CD4-positive, alpha-beta T cell treated with Interferon gamma for 1 hour (primary cell): Measurements from ENCODE around the gene TOMM70.

ENCODE experiments used
- DNase-seq: peaks from one replicate; pipeline ENCODE4 v3.0.0-alpha.2; 2020

TOMM70 gene

GRCh38 chr3:100319951-100320350, 80.9 kb downstream of the TOMM70 start:
- DNase-seq, result no peak

GRCh38 chr3:100317912-100318311, 83.0 kb downstream of the TOMM70 start:
- no peak for DNase-seq

- peak; percentile 4 for DNase-seq
These were observed 84.2 kb downstream of the TOMM70 start for GRCh38 chr3:100316641-100317069.
